Cardiac muscle cell (in vitro differentiated cells and primary cell): ENCODE measurements around the gene KCNQ2. TPM values are rescaled to one million over a fixed set of nuclear protein-coding genes. Genes with fewer than 3 reads are reported as not detected.

Experiments used
- DNase-seq, 2 donors: peaks; one replicate each; pipeline versions ENCODE4 v3.0.0 to v3.0.0-alpha.2; 2010 to 2017; ENCODE audit warnings: low read depth in 1 of 2, low spot score in 1 of 2
- H3K27ac ChIP-seq: fragments of 200-600 bp; sonication (generic); 2 replicates; pipeline ENCODE4 v1.5.1; 2016
- H3K27me3 ChIP-seq: fragments of 200-600 bp; sonication (generic); 2 replicates; pipeline ENCODE4 v1.6.0; 2016; ENCODE audit warnings: control low read depth
- H3K36me3 ChIP-seq: fragments of 200-600 bp; sonication (generic); 2 replicates; pipeline ENCODE4 v1.5.1; 2016; ENCODE audit warnings: control low read depth
- H3K4me1 ChIP-seq: fragments of 200-600 bp; sonication (generic); 2 replicates; pipeline ENCODE4 v1.8.1; 2017; ENCODE audit warnings: low read depth, mild to moderate bottlenecking, mixed run types
- H3K4me3 ChIP-seq: fragments of 200-600 bp; sonication (generic); 2 replicates; pipeline ENCODE4 v1.5.1; 2016; ENCODE audit warnings: mild to moderate bottlenecking
- H3K9me3 ChIP-seq: fragments of 200-600 bp; sonication (generic); 2 replicates; pipeline ENCODE4 v1.5.1; 2017; ENCODE audit warnings: low read depth, mild to moderate bottlenecking, control low read depth
- polyA plus RNA-seq: library from polyadenylated mRNA; unstranded; fragments of >200 nt; fragmentation: Nextera tagmentation; extraction: Ambion mirVana; gene quantifications from 2 replicates; pipeline ENCODE4 v1.2.1, GENCODE V29; 2016
- total RNA-seq: library from RNA; depleted of rRNA; stranded (reverse); fragments of >200 nt; gene quantifications from 2 replicates; pipeline ENCODE4 v1.2.3, GENCODE V29; 2016
- TF ChIP-seq, protein P1 (sequence below): IDR thresholded peaks from 2 replicates; pipeline ENCODE4 v1.5.1; 2012; ENCODE audit warnings: low read depth, mild to moderate bottlenecking, low read length

Gene KCNQ2
- total and polyA plus RNA-seq, 2 experiments from 2014 or later = 13.7 to 18.6 TPM

GRCh38 chr20:63360850-63361518 lies 111.5 kb downstream of the KCNQ2 start, which contains the start of gene CHRNA4:
Gene CHRNA4, minus strand, starts transcription at chr20:63361349. Its CDS starts 184 bp downstream, at chr20:63361165.
- TF ChIP-seq, protein P1, sequence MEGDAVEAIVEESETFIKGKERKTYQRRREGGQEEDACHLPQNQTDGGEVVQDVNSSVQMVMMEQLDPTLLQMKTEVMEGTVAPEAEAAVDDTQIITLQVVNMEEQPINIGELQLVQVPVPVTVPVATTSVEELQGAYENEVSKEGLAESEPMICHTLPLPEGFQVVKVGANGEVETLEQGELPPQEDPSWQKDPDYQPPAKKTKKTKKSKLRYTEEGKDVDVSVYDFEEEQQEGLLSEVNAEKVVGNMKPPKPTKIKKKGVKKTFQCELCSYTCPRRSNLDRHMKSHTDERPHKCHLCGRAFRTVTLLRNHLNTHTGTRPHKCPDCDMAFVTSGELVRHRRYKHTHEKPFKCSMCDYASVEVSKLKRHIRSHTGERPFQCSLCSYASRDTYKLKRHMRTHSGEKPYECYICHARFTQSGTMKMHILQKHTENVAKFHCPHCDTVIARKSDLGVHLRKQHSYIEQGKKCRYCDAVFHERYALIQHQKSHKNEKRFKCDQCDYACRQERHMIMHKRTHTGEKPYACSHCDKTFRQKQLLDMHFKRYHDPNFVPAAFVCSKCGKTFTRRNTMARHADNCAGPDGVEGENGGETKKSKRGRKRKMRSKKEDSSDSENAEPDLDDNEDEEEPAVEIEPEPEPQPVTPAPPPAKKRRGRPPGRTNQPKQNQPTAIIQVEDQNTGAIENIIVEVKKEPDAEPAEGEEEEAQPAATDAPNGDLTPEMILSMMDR = no peak

GRCh38 chr20:63359937-63360849 lies 112.3 kb downstream of the KCNQ2 start:
- Histone ChIP-seq H3K27ac (no peak overlapping the region), H3K36me3 (no peaks in the 10 kb centered on the region), H3K9me3 (no peaks in the 10 kb centered on the region), H3K27me3 (peaks cover 66% of the 10 kb centered on the region), H3K4me1 (peaks cover 2% of the 10 kb centered on the region), H3K4me3 (peak overlapping the region; percentile 9)
- TF ChIP-seq, protein P1 = no peak
- DNase-seq = no peak

More at GRCh38 chr20:63360850-63361518, 111.5 kb downstream of the KCNQ2 start, which contains the start of gene CHRNA4:
- H3K36me3 ChIP-seq = no peaks in the 10 kb centered on the region
- peak in 1 of 2 donors; percentile 40 for DNase-seq
- H3K4me1 ChIP-seq = peaks cover 2% of the 10 kb centered on the region
- H3K27me3 ChIP-seq = peaks cover 67% of the 10 kb centered on the region
- H3K9me3 ChIP-seq = no peaks in the 10 kb centered on the region
- no peak within 1 kb of the TSS for H3K27ac ChIP-seq
- H3K4me3 ChIP-seq = peak within 1 kb of the TSS; percentile 9

DNA sequence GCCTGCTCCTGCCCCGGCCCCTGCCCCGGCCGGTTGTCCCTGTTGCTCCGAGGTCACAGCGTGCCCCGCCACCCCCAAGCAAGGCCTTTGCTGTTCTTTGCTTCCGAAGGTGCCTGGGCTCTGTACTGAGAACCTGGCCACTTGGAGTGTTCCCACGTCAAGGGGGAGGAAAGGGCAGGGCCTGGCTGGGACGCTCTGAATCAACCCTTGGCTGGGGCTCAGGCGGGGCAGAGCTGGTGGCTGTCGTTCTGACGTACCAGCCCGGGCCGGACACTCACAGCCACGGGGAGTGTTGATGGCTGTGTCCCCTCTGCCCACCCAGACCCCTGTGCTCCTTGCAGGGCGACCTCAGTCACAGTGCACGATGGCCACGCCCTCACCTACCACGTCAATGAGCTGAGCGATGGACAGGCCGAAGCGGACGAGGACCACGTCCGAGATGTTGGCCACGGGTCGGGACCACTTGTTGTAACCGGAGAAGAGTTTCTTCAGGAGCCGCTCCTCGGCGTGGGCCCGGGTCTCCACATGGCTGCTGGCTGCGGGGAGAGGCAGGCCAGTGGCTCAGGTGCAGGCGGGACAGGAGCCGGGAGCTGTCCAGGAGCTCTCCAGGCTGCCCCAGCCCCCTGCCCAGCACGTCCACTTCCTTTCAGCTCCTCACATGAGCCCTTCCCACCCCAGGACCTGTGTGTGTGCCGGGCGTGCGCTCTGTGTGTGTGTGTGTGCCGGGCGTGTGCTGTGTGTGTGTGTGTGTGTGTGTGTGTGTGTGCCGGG lies 113.1 kb downstream of the KCNQ2 start:
- Histone ChIP-seq H3K9me3 (no peaks in the 10 kb centered on the region), H3K4me3 (no peak overlapping the region), H3K27me3 (peaks cover 57% of the 10 kb centered on the region), H3K27ac (no peak overlapping the region), H3K36me3 (no peaks in the 10 kb centered on the region), H3K4me1 (peaks cover 2% of the 10 kb centered on the region)
- TF ChIP-seq, protein P1 = no peak
- DNase-seq = peak in 1 of 2 donors; percentile 45

DNA sequence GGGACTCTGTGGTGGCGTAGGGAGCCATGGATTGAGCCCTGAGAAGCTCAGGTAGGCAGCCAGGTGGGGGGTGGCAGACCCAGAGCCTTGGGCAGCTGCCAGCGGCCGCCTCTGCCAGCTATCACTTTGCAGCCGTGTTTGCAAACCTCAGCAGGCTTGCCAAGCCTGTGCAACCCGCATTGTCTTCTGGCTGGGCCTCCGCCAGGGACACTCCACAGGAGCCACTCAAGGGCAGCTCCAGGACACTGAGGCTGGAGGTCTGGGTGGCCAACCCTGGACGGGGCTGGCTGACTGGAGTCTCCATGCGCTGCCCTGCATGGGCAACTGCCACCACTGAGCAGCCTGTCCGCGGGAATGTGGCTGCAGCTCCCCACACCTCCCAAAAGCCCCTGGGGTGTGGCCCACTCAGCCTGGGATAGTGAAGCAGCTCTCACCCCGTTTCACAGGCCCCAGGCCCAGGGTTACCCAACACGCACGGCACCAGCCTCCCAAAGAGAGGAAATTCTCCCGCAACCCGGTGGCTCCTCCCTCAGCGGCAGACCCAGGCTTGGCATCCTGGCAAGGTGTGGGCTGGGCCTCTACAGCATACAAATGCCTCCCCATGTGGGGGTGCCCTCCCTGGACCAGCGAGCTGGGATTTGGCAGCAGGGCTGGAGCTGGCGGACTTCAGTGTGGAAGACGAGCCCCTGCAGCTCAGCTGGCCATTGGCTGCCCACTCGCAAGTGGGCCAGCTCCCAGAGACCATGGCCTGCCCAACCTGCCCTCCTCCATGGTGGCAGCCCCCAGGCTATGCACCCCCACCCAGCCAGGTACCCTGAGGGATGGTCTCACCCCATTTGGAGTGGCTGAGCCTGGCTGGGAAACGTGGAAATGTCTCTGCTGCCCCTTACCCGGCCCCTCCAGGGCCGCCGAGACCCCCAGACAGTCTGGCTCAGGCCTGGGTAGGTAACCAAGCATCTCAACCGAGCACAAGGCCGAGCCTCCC lies 114.2 kb downstream of the KCNQ2 start:
- H3K27ac ChIP-seq = no peak overlapping the region
- no peak overlapping the region for H3K4me3 ChIP-seq
- H3K36me3 ChIP-seq = no peaks in the 10 kb centered on the region
- DNase-seq = no peak
- TF ChIP-seq, protein P1 = no peak
- H3K4me1 ChIP-seq = peaks cover 2% of the 10 kb centered on the region
- H3K9me3 ChIP-seq = no peaks in the 10 kb centered on the region
- peaks cover 50% of the 10 kb centered on the region for H3K27me3 ChIP-seq
